IMR-90 (cell line): Measurements from ENCODE around the gene SCGB3A2. TPM values are rescaled to one million over a fixed set of nuclear protein-coding genes. Genes with fewer than 3 reads are reported as not detected.

Experiments used
- ATAC-seq: fragments of 200-7000 bp; cut with Tn5 transposase; 2 replicates; pipeline ENCODE4 v1.9.1; 2020; ENCODE audit warnings: low read depth, mild to moderate bottlenecking, moderate library complexity
- BruUV-seq: library from RNA; stranded (reverse); fragments of 400-500 nt; replicated peaks from 2 replicates; lab custom pipeline; 2021; lab: Mats Ljungman, UMichigan
- CTCF ChIA-PET: fragments of 300-600 bp; formaldehyde crosslinking; extraction: SDS; loops from one replicate; lab custom pipeline; 2021; ENCODE audit warnings: antibody characterized with exemption; lab: Yijun Ruan, JAX
- POLR2A ChIA-PET: fragments of 300-600 bp; sonication (Branson Sonifier 250); formaldehyde crosslinking; loops from one replicate; lab custom pipeline; 2022; ENCODE audit warnings: antibody characterized with exemption; ENCODE audit not compliant: unreplicated experiment; lab: Charles Lee
- DNase-seq: peaks from one replicate; pipeline ENCODE4 v3.0.0; 2013
- H2AFZ ChIP-seq: replicated peaks from 2 replicates; pipeline ENCODE3; 2013; ENCODE audit warnings: low read length, mild to moderate bottlenecking; ENCODE audit not compliant: poor library complexity
- H2AK5ac ChIP-seq: 2 replicates; pipeline ENCODE4 v1.6.1; 2013; ENCODE audit warnings: low read depth, low read length, inconsistent platforms
- H2AK9ac ChIP-seq: replicated peaks from 2 replicates; pipeline ENCODE3; 2013; ENCODE audit warnings: mild to moderate bottlenecking, low read depth, low read length, moderate library complexity; ENCODE audit not compliant: poor library complexity
- H2BK120ac ChIP-seq: 2 replicates; pipeline ENCODE4 v1.6.1; 2013; ENCODE audit warnings: low read depth, low read length, inconsistent platforms
- H2BK15ac ChIP-seq: 3 replicates; pipeline ENCODE4 v1.6.1; 2013; ENCODE audit warnings: low read depth, low read length, inconsistent platforms
- H2BK20ac ChIP-seq: 2 replicates; pipeline ENCODE4 v1.6.1; 2013; ENCODE audit warnings: low read depth, mild to moderate bottlenecking, inconsistent platforms, low read length, moderate library complexity
- H2BK5ac ChIP-seq: 2 replicates; pipeline ENCODE4 v1.6.1; 2013; ENCODE audit warnings: mild to moderate bottlenecking, low read depth, low read length, inconsistent platforms; ENCODE audit not compliant: poor library complexity, severe bottlenecking
- H3K14ac ChIP-seq: replicated peaks from 2 replicates; pipeline ENCODE4 v1.6.1; 2013; ENCODE audit warnings: low read depth, low read length, inconsistent platforms
- H3K18ac ChIP-seq: 2 replicates; pipeline ENCODE4 v1.6.1; 2013; ENCODE audit warnings: low read depth, low read length, control low read depth
- H3K23ac ChIP-seq: 2 replicates; pipeline ENCODE4 v1.6.1; 2013; ENCODE audit warnings: low read depth, low read length, inconsistent platforms
- H3K27ac ChIP-seq: 2 replicates; pipeline ENCODE4 v1.5.1; 2013; ENCODE audit warnings: mild to moderate bottlenecking, control low read depth, low read length; ENCODE audit not compliant: insufficient read depth
- H3K27me3 ChIP-seq: 2 replicates; pipeline ENCODE4 v1.6.1; 2013; ENCODE audit warnings: low read length; ENCODE audit not compliant: control insufficient read depth, insufficient read depth
- H3K36me3 ChIP-seq: 2 replicates; pipeline ENCODE4 v1.6.1; 2013; ENCODE audit warnings: low read length, mixed read lengths; ENCODE audit not compliant: control insufficient read depth, insufficient read depth
- H3K4ac ChIP-seq: 2 replicates; pipeline ENCODE4 v1.6.1; 2013; ENCODE audit warnings: low read depth, low read length, inconsistent platforms
- H3K4me1 ChIP-seq: 2 replicates; pipeline ENCODE4 v1.6.1; 2013; ENCODE audit warnings: low read length, mixed read lengths; ENCODE audit not compliant: control insufficient read depth, insufficient read depth
- H3K4me2 ChIP-seq: 2 replicates; pipeline ENCODE4 v1.6.1; 2013; ENCODE audit warnings: low read depth, mild to moderate bottlenecking, control low read depth, low read length, moderate library complexity
- H3K4me3 ChIP-seq: 2 replicates; pipeline ENCODE4 v1.5.1; 2013; ENCODE audit warnings: low read depth, mild to moderate bottlenecking, control low read depth, low read length, moderate library complexity; ENCODE audit not compliant: insufficient read depth
- H3K56ac ChIP-seq: 2 replicates; pipeline ENCODE4 v1.6.1; 2013; ENCODE audit warnings: low read length, inconsistent platforms; ENCODE audit not compliant: insufficient read depth; ENCODE audit errors: extremely low read depth
- H3K79me1 ChIP-seq, 2 experiments: 2 replicates each; pipeline ENCODE4 v1.6.1; 2013; ENCODE audit warnings: low read length in 2 of 2, inconsistent platforms in 1 of 2, low read depth in 1 of 2
- H3K9ac ChIP-seq: 2 replicates; pipeline ENCODE4 v1.6.1; 2013; ENCODE audit warnings: low read depth, low read length, control low read depth
- H3K9me1 ChIP-seq: 2 replicates; pipeline ENCODE4 v1.6.1; 2013; ENCODE audit warnings: low read length, inconsistent platforms; ENCODE audit not compliant: insufficient read depth
- H3K9me3 ChIP-seq: 2 replicates; pipeline ENCODE4 v1.6.1; 2013; ENCODE audit warnings: low read length; ENCODE audit not compliant: control insufficient read depth, insufficient read depth
- H4K20me1 ChIP-seq: 2 replicates; pipeline ENCODE4 v1.6.1; 2013; ENCODE audit warnings: low read length, inconsistent platforms; ENCODE audit not compliant: insufficient read depth
- H4K5ac ChIP-seq: 2 replicates; pipeline ENCODE4 v1.6.1; 2013; ENCODE audit warnings: mild to moderate bottlenecking, low read depth, low read length, control low read depth
- H4K8ac ChIP-seq, 2 experiments: 2 replicates each; pipeline ENCODE4 v1.6.1; 2013; ENCODE audit warnings: low read depth in 2 of 2, low read length in 2 of 2, control low read depth in 1 of 2, inconsistent platforms in 1 of 2
- H4K91ac ChIP-seq: 2 replicates; pipeline ENCODE4 v1.6.1; 2013; ENCODE audit warnings: low read depth, low read length, inconsistent platforms; ENCODE audit not compliant: insufficient read depth
- BHLHE40 ChIP-seq: fragments of 150-350 bp; IDR thresholded peaks from 2 replicates; pipeline ENCODE4 v1.6.1; 2016; ENCODE audit warnings: mild to moderate bottlenecking, low read depth, low read length
- CEBPB ChIP-seq: IDR thresholded peaks from 2 replicates; pipeline ENCODE4 v1.6.1; 2012; ENCODE audit warnings: low read depth, low read length, improper control_type of control experiment
- CHD1 ChIP-seq: IDR thresholded peaks from 2 replicates; pipeline ENCODE4 v1.6.1; 2012; ENCODE audit warnings: low read depth, low read length, improper control_type of control experiment
- FOS ChIP-seq: fragments of 150-350 bp; IDR thresholded peaks from 2 replicates; pipeline ENCODE4 v1.6.1; 2016; ENCODE audit warnings: low read depth, low read length
- MAFK ChIP-seq: IDR thresholded peaks from 2 replicates; pipeline ENCODE4 v1.6.1; 2012; ENCODE audit warnings: low read depth, low read length, improper control_type of control experiment
- MAZ ChIP-seq: IDR thresholded peaks from 2 replicates; pipeline ENCODE4 v1.6.1; 2012; ENCODE audit warnings: low read depth, mild to moderate bottlenecking, low read length, improper control_type of control experiment, moderate library complexity, borderline replicate concordance
- MXI1 ChIP-seq: IDR thresholded peaks from 2 replicates; pipeline ENCODE4 v1.6.1; 2012; ENCODE audit warnings: low read depth, mild to moderate bottlenecking, low read length, moderate library complexity, borderline replicate concordance
- NFE2L2 ChIP-seq: fragments of 150-350 bp; IDR thresholded peaks from 2 replicates; pipeline ENCODE4 v1.6.1; 2016; ENCODE audit warnings: low read depth, mild to moderate bottlenecking, low read length
- POLR2A ChIP-seq: IDR thresholded peaks from 2 replicates; pipeline ENCODE4 v1.6.1; 2012; ENCODE audit warnings: mild to moderate bottlenecking, low read depth, low read length
- RAD21 ChIP-seq: IDR thresholded peaks from 2 replicates; pipeline ENCODE4 v1.6.1; 2012; ENCODE audit warnings: low read length, improper control_type of control experiment
- RCOR1 ChIP-seq: IDR thresholded peaks from 2 replicates; pipeline ENCODE4 v1.6.1; 2012; ENCODE audit warnings: mild to moderate bottlenecking, low read length, improper control_type of control experiment; ENCODE audit not compliant: insufficient replicate concordance
- RFX5 ChIP-seq: IDR thresholded peaks from 2 replicates; pipeline ENCODE4 v1.8.0; 2012; ENCODE audit warnings: low read depth, mild to moderate bottlenecking, low read length, moderate library complexity
- SMC3 ChIP-seq: fragments of 150-350 bp; IDR thresholded peaks from 2 replicates; pipeline ENCODE4 v1.6.1; 2016; ENCODE audit warnings: low read depth, mild to moderate bottlenecking, antibody characterized with exemption, low read length, moderate library complexity
- WGBS, 2 experiments: methylation state at CpG; one replicate each; pipeline versions ENCODE4 v1.1.5 to v1.1.7; 2013; ENCODE audit warnings: missing lambda C conversion rate in 2 of 2; ENCODE audit not compliant: insufficient read length in 1 of 2; ENCODE audit errors: extremely low coverage in 2 of 2; 5-methylcytosine and 5-hydroxymethylcytosine counted together
- dilution Hi-C: fragments of 300-500 bp; cut with HindIII; formaldehyde crosslinking; loops from one replicate; pipeline ENCODE4 v1.14.3; 2018; ENCODE audit warnings: low sequenced_read_pairs; ENCODE audit not compliant: unreplicated experiment
- in situ Hi-C: fragments of 300-500 bp; cut with MboI; formaldehyde crosslinking; loops from 3 replicates; pipeline ENCODE4 v1.14.3; 2019; ENCODE audit warnings: low sequenced_read_pairs, inconsistent platforms, mixed read lengths
- intact Hi-C: fragments of 100-400 bp; cut with micrococcal nuclease; formaldehyde crosslinking; loops from 2 replicates; pipeline ENCODE4 v1.10.0; 2022
- polyA plus RNA-seq, 3 experiments: library from polyadenylated mRNA; depleted of rRNA; stranded (reverse); fragments of >200 nt; gene quantifications; 2 replicates each; pipeline ENCODE4 v1.2.3, GENCODE V29; 2012; ENCODE audit warnings: low replicate concordance in 1 of 3
- total RNA-seq: library from RNA; depleted of rRNA; stranded (reverse); fragments of >200 nt; gene quantifications from 2 replicates; pipeline ENCODE4 v1.2.3, GENCODE V29; 2012
- TF ChIP-seq, protein P1 (sequence below): fragments of 150-350 bp; IDR thresholded peaks from 2 replicates; pipeline ENCODE4 v1.6.1; 2016; ENCODE audit warnings: low read depth, mild to moderate bottlenecking, low read length, moderate library complexity, borderline replicate concordance
- TF ChIP-seq, protein P2 (sequence below): conservative IDR thresholded peaks from 2 replicates; pipeline ENCODE4 v1.5.1; 2012; ENCODE audit warnings: mild to moderate bottlenecking, low read depth, low read length, improper control_type of control experiment
- TF ChIP-seq, protein P3 (sequence below): fragments of 150-350 bp; IDR thresholded peaks from 2 replicates; pipeline ENCODE4 v1.6.1; 2017; ENCODE audit warnings: mild to moderate bottlenecking, antibody characterized with exemption, low read length, low read depth

Gene SCGB3A2
- total and polyA plus RNA-seq, 2 of the 4 experiments (the other 2 are of a cell fraction): not detected

DNA sequence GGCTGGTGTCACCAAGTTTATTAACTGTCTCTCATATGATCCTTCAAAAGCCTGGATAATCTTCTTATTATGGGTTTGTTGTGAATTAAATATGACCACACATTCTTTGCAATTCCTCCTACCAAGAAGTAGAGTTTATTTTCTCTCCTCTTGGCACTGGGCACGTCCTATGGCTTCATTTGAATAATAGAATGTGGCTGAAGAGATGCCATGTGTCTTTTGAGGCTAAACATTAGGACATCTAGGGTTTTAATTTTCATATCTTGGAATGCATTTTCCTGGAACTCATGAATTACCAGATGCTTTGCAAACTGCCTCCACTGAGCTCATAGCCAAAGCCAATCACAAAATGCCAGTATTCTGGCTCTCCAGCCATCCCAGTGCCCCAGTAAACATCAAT is 19.9 kb upstream of the SCGB3A2 start:
- H3K4ac ChIP-seq: no peak overlapping the region
- H2AFZ ChIP-seq: no peak overlapping the region
- H3K79me1 ChIP-seq: no peaks in the 10 kb centered on the region
- no peak overlapping the region for H3K4me2 ChIP-seq
- no peak overlapping the region for H3K14ac ChIP-seq
- H3K36me3 ChIP-seq: no peaks in the 10 kb centered on the region
- no peak overlapping the region for H4K5ac ChIP-seq
- H3K9ac ChIP-seq: no peak overlapping the region
- no peaks in the 10 kb centered on the region for H4K20me1 ChIP-seq
- TF ChIP-seq MAZ (no peak), POLR2A (no peak), NFE2L2 (no peak), CHD1 (no peak), RFX5 (no peak), MXI1 (no peak), BHLHE40 (no peak), CEBPB (no peak), MAFK (no peak), RCOR1 (no peak), RAD21 (no peak), SMC3 (no peak), FOS (no peak)
- TF ChIP-seq, protein P1, sequence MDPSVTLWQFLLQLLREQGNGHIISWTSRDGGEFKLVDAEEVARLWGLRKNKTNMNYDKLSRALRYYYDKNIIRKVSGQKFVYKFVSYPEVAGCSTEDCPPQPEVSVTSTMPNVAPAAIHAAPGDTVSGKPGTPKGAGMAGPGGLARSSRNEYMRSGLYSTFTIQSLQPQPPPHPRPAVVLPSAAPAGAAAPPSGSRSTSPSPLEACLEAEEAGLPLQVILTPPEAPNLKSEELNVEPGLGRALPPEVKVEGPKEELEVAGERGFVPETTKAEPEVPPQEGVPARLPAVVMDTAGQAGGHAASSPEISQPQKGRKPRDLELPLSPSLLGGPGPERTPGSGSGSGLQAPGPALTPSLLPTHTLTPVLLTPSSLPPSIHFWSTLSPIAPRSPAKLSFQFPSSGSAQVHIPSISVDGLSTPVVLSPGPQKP: no peak
- TF ChIP-seq, protein P2, sequence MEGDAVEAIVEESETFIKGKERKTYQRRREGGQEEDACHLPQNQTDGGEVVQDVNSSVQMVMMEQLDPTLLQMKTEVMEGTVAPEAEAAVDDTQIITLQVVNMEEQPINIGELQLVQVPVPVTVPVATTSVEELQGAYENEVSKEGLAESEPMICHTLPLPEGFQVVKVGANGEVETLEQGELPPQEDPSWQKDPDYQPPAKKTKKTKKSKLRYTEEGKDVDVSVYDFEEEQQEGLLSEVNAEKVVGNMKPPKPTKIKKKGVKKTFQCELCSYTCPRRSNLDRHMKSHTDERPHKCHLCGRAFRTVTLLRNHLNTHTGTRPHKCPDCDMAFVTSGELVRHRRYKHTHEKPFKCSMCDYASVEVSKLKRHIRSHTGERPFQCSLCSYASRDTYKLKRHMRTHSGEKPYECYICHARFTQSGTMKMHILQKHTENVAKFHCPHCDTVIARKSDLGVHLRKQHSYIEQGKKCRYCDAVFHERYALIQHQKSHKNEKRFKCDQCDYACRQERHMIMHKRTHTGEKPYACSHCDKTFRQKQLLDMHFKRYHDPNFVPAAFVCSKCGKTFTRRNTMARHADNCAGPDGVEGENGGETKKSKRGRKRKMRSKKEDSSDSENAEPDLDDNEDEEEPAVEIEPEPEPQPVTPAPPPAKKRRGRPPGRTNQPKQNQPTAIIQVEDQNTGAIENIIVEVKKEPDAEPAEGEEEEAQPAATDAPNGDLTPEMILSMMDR: no peak
- TF ChIP-seq, protein P3, sequence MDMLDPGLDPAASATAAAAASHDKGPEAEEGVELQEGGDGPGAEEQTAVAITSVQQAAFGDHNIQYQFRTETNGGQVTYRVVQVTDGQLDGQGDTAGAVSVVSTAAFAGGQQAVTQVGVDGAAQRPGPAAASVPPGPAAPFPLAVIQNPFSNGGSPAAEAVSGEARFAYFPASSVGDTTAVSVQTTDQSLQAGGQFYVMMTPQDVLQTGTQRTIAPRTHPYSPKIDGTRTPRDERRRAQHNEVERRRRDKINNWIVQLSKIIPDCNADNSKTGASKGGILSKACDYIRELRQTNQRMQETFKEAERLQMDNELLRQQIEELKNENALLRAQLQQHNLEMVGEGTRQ: no peak
- no peak overlapping the region for H4K91ac ChIP-seq
- H3K9me1 ChIP-seq: no peaks in the 10 kb centered on the region
- dilution Hi-C loops: no loop called here
- H3K4me1 ChIP-seq: no peaks in the 10 kb centered on the region
- no peaks in the 10 kb centered on the region for H3K27me3 ChIP-seq
- no peak overlapping the region for H2BK120ac ChIP-seq
- H3K18ac ChIP-seq: no peak overlapping the region
- intact Hi-C loops: loop anchor here (5.0 kb wide), 2 partner anchors 264 to 514 kb away; no protein-coding TSS in a partner anchor
- no peak overlapping the region for H4K8ac ChIP-seq
- no peak overlapping the region for H3K4me3 ChIP-seq
- no peak overlapping the region for H2AK5ac ChIP-seq
- WGBS, 2 experiments: no CpG with 5 or more reads among the region's 1 CpG
- no peak overlapping the region for H2BK15ac ChIP-seq
- ChIA-PET POLR2A (no interaction called here), CTCF (interaction anchor here (1.0 kb wide), 1 partner anchor 872 kb away, joined by 6 read pairs; no protein-coding TSS in a partner anchor)
- DNase-seq (no peak), ATAC-seq (no peak)
- H2BK20ac ChIP-seq: no peak overlapping the region
- in situ Hi-C loops: no loop called here
- BruUV-seq: no TSS peak
- H2AK9ac ChIP-seq: no peak overlapping the region
- H3K56ac ChIP-seq: no peak overlapping the region
- no peaks in the 10 kb centered on the region for H3K9me3 ChIP-seq
- H2BK5ac ChIP-seq: no peak overlapping the region
- no peak overlapping the region for H3K27ac ChIP-seq
- no peak overlapping the region for H3K23ac ChIP-seq
